Esophagus squamous epithelium (tissue), 4 donors: ENCODE measurements around the gene TFB1M.

Experiments used
- CTCF ChIP-seq, 6 experiments: fragments of 450-650 bp in 4 of 6; fragments of 200-600 bp in 2 of 6; sonication (generic) in 2 of 6; IDR thresholded peaks; one replicate each; pipeline ENCODE4 v1.5.1; 2016 to 2019; ENCODE audit warnings: antibody characterized with exemption in 6 of 6, mild to moderate bottlenecking in 4 of 6, moderate library complexity in 4 of 6
- POLR2A ChIP-seq, 4 donors: fragments of 450-650 bp; IDR thresholded peaks; one replicate each; pipeline ENCODE4 v1.6.1; 2017; ENCODE audit warnings: antibody characterized with exemption in 4 of 4, mild to moderate bottlenecking in 4 of 4, moderate library complexity in 3 of 4

GRCh38 chr6:155207223-155207622, 107.1 kb downstream of the TFB1M start:
- TF ChIP-seq CTCF (IDR thresholded peaks at IDR 0.05), result no peak
- no peak for TF ChIP-seq POLR2A (IDR thresholded peaks at IDR 0.05)
